ENCODE results near the gene DAGLB. TPM values are rescaled to one million over a fixed set of nuclear protein-coding genes. Genes with fewer than 3 reads are reported as not detected.

DAGLB gene
- total RNA-seq, 2 donors from 2014 or later = 5.7 to 9.4 TPM

GRCh38 chr7:6444516-6445269 is 3.1 kb downstream of the DAGLB start:
- no peak overlapping the region for H3K4me3 ChIP-seq
- TF ChIP-seq CTCF (IDR thresholded peaks at IDR 0.05) = no peak

GRCh38 chr7:6443372-6443941 is 4.3 kb downstream of the DAGLB start:
- Histone ChIP-seq H3K4me3 (no peak overlapping the region), H3K9me3 (no peaks in the 10 kb centered on the region), H3K36me3 (peaks cover 23% of the 10 kb centered on the region), H3K4me1 (peaks cover 0 to 23% of the 10 kb centered on the region in 2 donors), H3K27ac (no peak overlapping the region), H3K27me3 (no peaks in the 10 kb centered on the region)
- no peak for DNase-seq (ENCODE audit: low spot score)
- no peak for TF ChIP-seq CTCF (IDR thresholded peaks at IDR 0.05)

More at GRCh38 chr7:6444516-6445269, 3.1 kb downstream of the DAGLB start:
- Histone ChIP-seq H3K27me3 (no peaks in the 10 kb centered on the region), H3K4me1 (peaks cover 0 to 13% of the 10 kb centered on the region in 2 donors), H3K9me3 (no peaks in the 10 kb centered on the region), H3K36me3 (peaks cover 23% of the 10 kb centered on the region), H3K27ac (no peak overlapping the region)
- no peak for DNase-seq (ENCODE audit: low spot score)

- Histone ChIP-seq H3K9me3 (no peaks in the 10 kb centered on the region), H3K27ac (no peak overlapping the region), H3K27me3 (no peaks in the 10 kb centered on the region), H3K4me3 (no peak overlapping the region), H3K4me1 (peaks cover 0 to 33% of the 10 kb centered on the region in 2 donors), H3K36me3 (peaks cover 23% of the 10 kb centered on the region)
- no peak for TF ChIP-seq CTCF (IDR thresholded peaks at IDR 0.05)
- no peak for DNase-seq (ENCODE audit: low spot score)
Measured at GRCh38 chr7:6442114-6442513, 5.6 kb downstream of the DAGLB start.

DNA sequence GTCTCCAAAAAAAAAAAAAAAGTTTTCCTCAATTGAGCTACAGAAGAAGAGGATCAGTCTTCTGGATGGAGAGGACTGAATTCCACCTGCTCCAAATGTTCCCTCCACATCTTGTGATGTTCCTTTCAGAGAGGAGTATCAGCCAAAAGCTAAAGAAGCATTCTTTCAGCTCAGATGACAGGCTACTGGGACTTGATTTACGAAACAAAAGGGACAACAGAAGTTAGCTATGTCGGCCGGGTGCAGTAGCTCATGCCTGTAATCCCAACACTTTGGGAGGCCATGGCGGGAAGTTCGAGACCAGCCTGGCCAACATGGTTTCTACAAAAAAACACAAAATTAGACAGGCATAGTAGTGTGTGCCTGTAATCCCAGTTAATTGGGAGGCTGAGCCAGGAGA is 7.4 kb downstream of the DAGLB start:
- Histone ChIP-seq H3K4me1 (peaks cover 0 to 39% of the 10 kb centered on the region in 2 donors), H3K4me3 (no peak overlapping the region), H3K27me3 (no peaks in the 10 kb centered on the region), H3K27ac (no peak overlapping the region), H3K36me3 (peaks cover 17% of the 10 kb centered on the region), H3K9me3 (no peaks in the 10 kb centered on the region)
- TF ChIP-seq CTCF (IDR thresholded peaks at IDR 0.05) = no peak
- no peak for DNase-seq (ENCODE audit: low spot score)

DNA sequence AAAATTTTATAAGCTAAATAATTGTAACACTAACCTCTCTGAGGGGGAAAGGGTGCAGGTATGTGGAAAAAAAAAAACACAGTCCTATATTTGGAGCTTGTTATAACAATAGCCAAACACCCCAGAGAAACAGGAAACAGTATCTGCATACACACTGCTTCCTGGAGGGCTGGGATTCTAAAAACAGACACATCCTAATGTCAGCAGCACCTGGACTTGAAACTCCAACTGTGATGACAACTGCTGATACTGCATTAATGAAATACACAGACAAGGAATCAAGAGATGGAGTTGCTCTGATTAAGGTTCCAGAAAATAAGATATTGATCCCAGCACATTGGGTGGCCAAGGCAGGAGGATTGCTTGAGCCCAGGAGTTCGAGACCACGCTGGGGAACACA is 9.3 kb downstream of the DAGLB start:
- no peak for TF ChIP-seq CTCF (IDR thresholded peaks at IDR 0.05)
- peaks cover 5% of the 10 kb centered on the region for H3K36me3 ChIP-seq
- DNase-seq (ENCODE audit: low spot score) = no peak
- no peaks in the 10 kb centered on the region for H3K9me3 ChIP-seq
- H3K4me1 ChIP-seq = peaks cover 0 to 38% of the 10 kb centered on the region in 2 donors
- no peak overlapping the region for H3K27ac ChIP-seq
- H3K27me3 ChIP-seq = no peaks in the 10 kb centered on the region
- no peak overlapping the region for H3K4me3 ChIP-seq

Data from right atrium auricular region (tissue), 2 donors.